ENCODE results near the gene GOLT1A. TPM values are rescaled to one million over a fixed set of nuclear protein-coding genes. Genes with fewer than 3 reads are reported as not detected.

Gene GOLT1A
- total RNA-seq, 1 donor from 2014 or later = 1.8 TPM

GRCh38 chr1:204251926-204252689 is 38.3 kb upstream of the GOLT1A start:
- no peaks in the 10 kb centered on the region for H3K27me3 ChIP-seq (ENCODE audit: control insufficient read depth, insufficient read depth, low read length)
- no peaks in the 10 kb centered on the region for H3K36me3 ChIP-seq (ENCODE audit: control insufficient read depth, insufficient read depth, low read length)
- H3K4me3 ChIP-seq (ENCODE audit: low read depth, low read length) = no peak overlapping the region
- FAIRE-seq (no peak), DNase-seq (ENCODE audit: low read depth) (no peak)
- no peak for TF ChIP-seq CTCF (IDR thresholded peaks at IDR 0.05; ENCODE audit: insufficient read depth, low read length, severe bottlenecking)

- Histone ChIP-seq H3K36me3 (ENCODE audit: control insufficient read depth, insufficient read depth, low read length) (no peaks in the 10 kb centered on the region), H3K4me3 (ENCODE audit: low read depth, low read length) (no peak overlapping the region), H3K27me3 (ENCODE audit: control insufficient read depth, insufficient read depth, low read length) (no peaks in the 10 kb centered on the region)
- TF ChIP-seq CTCF (IDR thresholded peaks at IDR 0.05; ENCODE audit: insufficient read depth, low read length, severe bottlenecking) = no peak
- FAIRE-seq (peak; percentile 76), DNase-seq (ENCODE audit: low read depth) (no peak)
Measured at GRCh38 chr1:204251286-204251685, 37.5 kb upstream of the GOLT1A start.

- FAIRE-seq (no peak), DNase-seq (ENCODE audit: low read depth) (no peak)
- TF ChIP-seq CTCF (IDR thresholded peaks at IDR 0.05; ENCODE audit: insufficient read depth, low read length, severe bottlenecking) = no peak
- Histone ChIP-seq H3K27me3 (ENCODE audit: control insufficient read depth, insufficient read depth, low read length) (no peaks in the 10 kb centered on the region), H3K36me3 (ENCODE audit: control insufficient read depth, insufficient read depth, low read length) (no peaks in the 10 kb centered on the region), H3K4me3 (ENCODE audit: low read depth, low read length) (no peak overlapping the region)
Measured at GRCh38 chr1:204250428-204251030, 36.7 kb upstream of the GOLT1A start.

GRCh38 chr1:204249736-204250427 is 36.1 kb upstream of the GOLT1A start:
- FAIRE-seq (no peak), DNase-seq (ENCODE audit: low read depth) (no peak)
- no peaks in the 10 kb centered on the region for H3K36me3 ChIP-seq (ENCODE audit: control insufficient read depth, insufficient read depth, low read length)
- TF ChIP-seq CTCF (IDR thresholded peaks at IDR 0.05; ENCODE audit: insufficient read depth, low read length, severe bottlenecking) = no peak
- no peaks in the 10 kb centered on the region for H3K27me3 ChIP-seq (ENCODE audit: control insufficient read depth, insufficient read depth, low read length)
- no peak overlapping the region for H3K4me3 ChIP-seq (ENCODE audit: low read depth, low read length)

GRCh38 chr1:204248954-204249353 is 35.2 kb upstream of the GOLT1A start:
- no peak for FAIRE-seq
- Histone ChIP-seq H3K27me3 (ENCODE audit: control insufficient read depth, insufficient read depth, low read length) (no peaks in the 10 kb centered on the region), H3K36me3 (ENCODE audit: control insufficient read depth, insufficient read depth, low read length) (no peaks in the 10 kb centered on the region), H3K4me3 (ENCODE audit: low read depth, low read length) (no peak overlapping the region)
- no peak for TF ChIP-seq CTCF (IDR thresholded peaks at IDR 0.05; ENCODE audit: insufficient read depth, low read length, severe bottlenecking)
- DNase-seq (ENCODE audit: low read depth) = no peak
